Testis (tissue), 2 donors: ENCODE data around the gene TRABD2B.

Experiments
- POLR2A ChIP-seq: fragments of 450-650 bp; IDR thresholded peaks from one replicate; pipeline ENCODE4 v1.6.1; 2017; ENCODE audit warnings: antibody characterized with exemption, mild to moderate bottlenecking, moderate library complexity
- TF ChIP-seq, protein P1 (sequence below), 3 experiments: fragments of 450-650 bp in 2 of 3; fragments of 200-600 bp in 1 of 3; sonication (generic) in 1 of 3; IDR thresholded peaks; one replicate each; pipeline ENCODE4 v1.5.1; 2016 to 2019; ENCODE audit warnings: antibody characterized with exemption in 3 of 3, mild to moderate bottlenecking in 2 of 3, moderate library complexity in 1 of 3

- TF ChIP-seq, protein P1, sequence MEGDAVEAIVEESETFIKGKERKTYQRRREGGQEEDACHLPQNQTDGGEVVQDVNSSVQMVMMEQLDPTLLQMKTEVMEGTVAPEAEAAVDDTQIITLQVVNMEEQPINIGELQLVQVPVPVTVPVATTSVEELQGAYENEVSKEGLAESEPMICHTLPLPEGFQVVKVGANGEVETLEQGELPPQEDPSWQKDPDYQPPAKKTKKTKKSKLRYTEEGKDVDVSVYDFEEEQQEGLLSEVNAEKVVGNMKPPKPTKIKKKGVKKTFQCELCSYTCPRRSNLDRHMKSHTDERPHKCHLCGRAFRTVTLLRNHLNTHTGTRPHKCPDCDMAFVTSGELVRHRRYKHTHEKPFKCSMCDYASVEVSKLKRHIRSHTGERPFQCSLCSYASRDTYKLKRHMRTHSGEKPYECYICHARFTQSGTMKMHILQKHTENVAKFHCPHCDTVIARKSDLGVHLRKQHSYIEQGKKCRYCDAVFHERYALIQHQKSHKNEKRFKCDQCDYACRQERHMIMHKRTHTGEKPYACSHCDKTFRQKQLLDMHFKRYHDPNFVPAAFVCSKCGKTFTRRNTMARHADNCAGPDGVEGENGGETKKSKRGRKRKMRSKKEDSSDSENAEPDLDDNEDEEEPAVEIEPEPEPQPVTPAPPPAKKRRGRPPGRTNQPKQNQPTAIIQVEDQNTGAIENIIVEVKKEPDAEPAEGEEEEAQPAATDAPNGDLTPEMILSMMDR (IDR thresholded peaks at IDR 0.05) = no peak
- TF ChIP-seq POLR2A = no peak
Observed at GRCh38 chr1:47881505-47882442, 115.4 kb downstream of the TRABD2B start.
